ENCODE measurements around the gene RNF20.

DNA sequence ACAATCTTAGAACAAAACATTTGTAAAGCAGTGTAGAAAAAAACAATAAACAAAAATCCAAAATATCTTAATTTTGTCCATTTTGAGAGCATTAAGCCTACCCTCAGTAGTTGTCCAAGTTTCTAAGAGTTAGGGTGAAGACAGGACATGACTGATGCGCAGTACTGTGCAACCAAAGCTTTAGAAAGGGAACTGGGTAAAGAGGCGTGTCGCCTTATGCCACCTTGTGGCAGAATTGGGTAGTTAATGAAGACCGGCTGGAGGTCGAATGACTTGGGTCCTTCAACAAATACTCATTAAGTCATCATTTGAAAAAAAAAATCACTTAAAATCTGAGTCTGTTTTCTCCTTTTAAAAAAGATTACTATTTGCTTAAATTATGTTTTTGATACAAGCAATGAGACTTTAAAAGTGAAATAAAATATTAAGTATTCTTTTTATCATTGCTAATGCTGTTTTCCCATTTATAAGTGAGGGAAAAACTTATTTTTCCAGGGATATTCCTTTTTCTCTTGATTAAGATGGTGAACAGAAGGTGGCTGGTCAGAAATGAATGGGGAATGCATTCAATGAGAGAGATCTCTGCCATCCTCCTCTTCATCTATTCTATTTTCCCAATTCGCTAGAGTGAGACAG, 3.5 kb upstream of the RNF20 start:
- TF ChIP-seq, protein P1, sequence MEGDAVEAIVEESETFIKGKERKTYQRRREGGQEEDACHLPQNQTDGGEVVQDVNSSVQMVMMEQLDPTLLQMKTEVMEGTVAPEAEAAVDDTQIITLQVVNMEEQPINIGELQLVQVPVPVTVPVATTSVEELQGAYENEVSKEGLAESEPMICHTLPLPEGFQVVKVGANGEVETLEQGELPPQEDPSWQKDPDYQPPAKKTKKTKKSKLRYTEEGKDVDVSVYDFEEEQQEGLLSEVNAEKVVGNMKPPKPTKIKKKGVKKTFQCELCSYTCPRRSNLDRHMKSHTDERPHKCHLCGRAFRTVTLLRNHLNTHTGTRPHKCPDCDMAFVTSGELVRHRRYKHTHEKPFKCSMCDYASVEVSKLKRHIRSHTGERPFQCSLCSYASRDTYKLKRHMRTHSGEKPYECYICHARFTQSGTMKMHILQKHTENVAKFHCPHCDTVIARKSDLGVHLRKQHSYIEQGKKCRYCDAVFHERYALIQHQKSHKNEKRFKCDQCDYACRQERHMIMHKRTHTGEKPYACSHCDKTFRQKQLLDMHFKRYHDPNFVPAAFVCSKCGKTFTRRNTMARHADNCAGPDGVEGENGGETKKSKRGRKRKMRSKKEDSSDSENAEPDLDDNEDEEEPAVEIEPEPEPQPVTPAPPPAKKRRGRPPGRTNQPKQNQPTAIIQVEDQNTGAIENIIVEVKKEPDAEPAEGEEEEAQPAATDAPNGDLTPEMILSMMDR (IDR thresholded peaks at IDR 0.05; ENCODE audit: insufficient read depth, low read length), result peak; percentile 37
- no peak for TF ChIP-seq POLR2AphosphoS5 (IDR thresholded peaks at IDR 0.05; ENCODE audit: low read depth)
- no peak for TF ChIP-seq GABPA (IDR thresholded peaks at IDR 0.05; ENCODE audit: low read depth)
- TF ChIP-seq, protein P2, sequence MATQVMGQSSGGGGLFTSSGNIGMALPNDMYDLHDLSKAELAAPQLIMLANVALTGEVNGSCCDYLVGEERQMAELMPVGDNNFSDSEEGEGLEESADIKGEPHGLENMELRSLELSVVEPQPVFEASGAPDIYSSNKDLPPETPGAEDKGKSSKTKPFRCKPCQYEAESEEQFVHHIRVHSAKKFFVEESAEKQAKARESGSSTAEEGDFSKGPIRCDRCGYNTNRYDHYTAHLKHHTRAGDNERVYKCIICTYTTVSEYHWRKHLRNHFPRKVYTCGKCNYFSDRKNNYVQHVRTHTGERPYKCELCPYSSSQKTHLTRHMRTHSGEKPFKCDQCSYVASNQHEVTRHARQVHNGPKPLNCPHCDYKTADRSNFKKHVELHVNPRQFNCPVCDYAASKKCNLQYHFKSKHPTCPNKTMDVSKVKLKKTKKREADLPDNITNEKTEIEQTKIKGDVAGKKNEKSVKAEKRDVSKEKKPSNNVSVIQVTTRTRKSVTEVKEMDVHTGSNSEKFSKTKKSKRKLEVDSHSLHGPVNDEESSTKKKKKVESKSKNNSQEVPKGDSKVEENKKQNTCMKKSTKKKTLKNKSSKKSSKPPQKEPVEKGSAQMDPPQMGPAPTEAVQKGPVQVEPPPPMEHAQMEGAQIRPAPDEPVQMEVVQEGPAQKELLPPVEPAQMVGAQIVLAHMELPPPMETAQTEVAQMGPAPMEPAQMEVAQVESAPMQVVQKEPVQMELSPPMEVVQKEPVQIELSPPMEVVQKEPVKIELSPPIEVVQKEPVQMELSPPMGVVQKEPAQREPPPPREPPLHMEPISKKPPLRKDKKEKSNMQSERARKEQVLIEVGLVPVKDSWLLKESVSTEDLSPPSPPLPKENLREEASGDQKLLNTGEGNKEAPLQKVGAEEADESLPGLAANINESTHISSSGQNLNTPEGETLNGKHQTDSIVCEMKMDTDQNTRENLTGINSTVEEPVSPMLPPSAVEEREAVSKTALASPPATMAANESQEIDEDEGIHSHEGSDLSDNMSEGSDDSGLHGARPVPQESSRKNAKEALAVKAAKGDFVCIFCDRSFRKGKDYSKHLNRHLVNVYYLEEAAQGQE (IDR thresholded peaks at IDR 0.05; ENCODE audit: insufficient replicate concordance, low read depth), result no peak
